Adrenal gland (tissue), 5 donors: Measurements from ENCODE around the gene CA10.

Experiments
- POLR2A ChIP-seq, 2 donors: fragments of 450-650 bp; IDR thresholded peaks; one replicate each; pipeline ENCODE4 v1.6.1; 2017; ENCODE audit warnings: antibody characterized with exemption in 2 of 2, mild to moderate bottlenecking in 2 of 2, moderate library complexity in 1 of 2
- TF ChIP-seq, protein P1 (sequence below), 6 experiments: fragments of 450-650 bp in 4 of 6; fragments of 200-600 bp in 2 of 6; sonication (generic) in 1 of 6; IDR thresholded peaks; 1 replicate in 5 of 6; 2 replicates in 1 of 6; pipeline versions ENCODE4 v1.5.1 to v1.8.0; 2016 to 2021; ENCODE audit warnings: antibody characterized with exemption in 6 of 6, mild to moderate bottlenecking in 2 of 6, moderate library complexity in 1 of 6
- donor health status: DM: no; HTN: no; CAD: no.

DNA sequence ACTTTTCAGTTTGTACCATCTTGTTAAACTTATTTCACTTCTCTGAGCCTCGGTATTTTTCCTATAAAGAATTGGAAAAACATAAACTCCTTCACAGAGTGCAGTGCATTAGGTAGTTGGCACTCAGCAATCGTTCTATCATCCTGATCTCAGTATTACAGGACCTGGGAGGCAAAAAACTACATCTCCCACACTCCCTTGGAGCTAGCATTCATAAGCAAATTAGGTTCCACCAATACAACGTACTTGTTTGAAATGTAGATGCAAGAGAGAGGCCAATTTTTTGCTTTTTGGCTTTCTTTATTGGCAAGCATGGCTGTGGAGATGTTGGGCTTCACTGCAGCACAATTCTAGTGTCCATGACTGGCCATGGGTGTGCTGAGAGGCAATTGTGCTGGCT lies 285.2 kb downstream of the CA10 start:
- TF ChIP-seq POLR2A (IDR thresholded peaks at IDR 0.05): no peak
- TF ChIP-seq, protein P1, sequence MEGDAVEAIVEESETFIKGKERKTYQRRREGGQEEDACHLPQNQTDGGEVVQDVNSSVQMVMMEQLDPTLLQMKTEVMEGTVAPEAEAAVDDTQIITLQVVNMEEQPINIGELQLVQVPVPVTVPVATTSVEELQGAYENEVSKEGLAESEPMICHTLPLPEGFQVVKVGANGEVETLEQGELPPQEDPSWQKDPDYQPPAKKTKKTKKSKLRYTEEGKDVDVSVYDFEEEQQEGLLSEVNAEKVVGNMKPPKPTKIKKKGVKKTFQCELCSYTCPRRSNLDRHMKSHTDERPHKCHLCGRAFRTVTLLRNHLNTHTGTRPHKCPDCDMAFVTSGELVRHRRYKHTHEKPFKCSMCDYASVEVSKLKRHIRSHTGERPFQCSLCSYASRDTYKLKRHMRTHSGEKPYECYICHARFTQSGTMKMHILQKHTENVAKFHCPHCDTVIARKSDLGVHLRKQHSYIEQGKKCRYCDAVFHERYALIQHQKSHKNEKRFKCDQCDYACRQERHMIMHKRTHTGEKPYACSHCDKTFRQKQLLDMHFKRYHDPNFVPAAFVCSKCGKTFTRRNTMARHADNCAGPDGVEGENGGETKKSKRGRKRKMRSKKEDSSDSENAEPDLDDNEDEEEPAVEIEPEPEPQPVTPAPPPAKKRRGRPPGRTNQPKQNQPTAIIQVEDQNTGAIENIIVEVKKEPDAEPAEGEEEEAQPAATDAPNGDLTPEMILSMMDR (IDR thresholded peaks at IDR 0.05): no peak
